UCSD-AML1 (cell line): ENCODE measurements around the gene ABCC4.

Source experiments
- DNase-seq: peaks from one replicate; lab custom pipeline; 2025; ENCODE audit not compliant: unreplicated experiment; lab: John Stamatoyannopoulos, UW

ABCC4 gene

GRCh38 chr13:95159458-95159857, 141.8 kb downstream of the ABCC4 start:
- DNase-seq = no peak

- no peak for DNase-seq
These were observed 145.0 kb downstream of the ABCC4 start for GRCh38 chr13:95156208-95156607.

GRCh38 chr13:95155504-95155903, 145.7 kb downstream of the ABCC4 start:
- DNase-seq = no peak

GRCh38 chr13:95155093-95155492, 146.2 kb downstream of the ABCC4 start:
- no peak for DNase-seq

GRCh38 chr13:95154413-95154886, 146.8 kb downstream of the ABCC4 start:
- DNase-seq = no peak

GRCh38 chr13:95153647-95154412, 147.4 kb downstream of the ABCC4 start:
- DNase-seq = no peak

GRCh38 chr13:95151942-95152587, 149.2 kb downstream of the ABCC4 start:
- DNase-seq = no peak

GRCh38 chr13:95150555-95150954, 150.7 kb downstream of the ABCC4 start:
- DNase-seq = no peak

- DNase-seq = no peak
These were observed 154.8 kb downstream of the ABCC4 start for GRCh38 chr13:95146486-95146885.

- DNase-seq = no peak
These were observed 155.7 kb downstream of the ABCC4 start for GRCh38 chr13:95145587-95145986.

GRCh38 chr13:95140502-95140901, 160.7 kb downstream of the ABCC4 start:
- no peak for DNase-seq

GRCh38 chr13:95138876-95139585, 162.2 kb downstream of the ABCC4 start:
- DNase-seq = no peak

- peak; percentile 25 for DNase-seq
These were observed 164.2 kb downstream of the ABCC4 start for GRCh38 chr13:95137096-95137495.

- DNase-seq = no peak
These were observed 164.6 kb downstream of the ABCC4 start for GRCh38 chr13:95136638-95137037.

GRCh38 chr13:95133498-95133897, 167.8 kb downstream of the ABCC4 start:
- no peak for DNase-seq

GRCh38 chr13:95129004-95129403, 172.2 kb downstream of the ABCC4 start:
- DNase-seq = no peak

GRCh38 chr13:95128045-95128643, 173.1 kb downstream of the ABCC4 start:
- no peak for DNase-seq

GRCh38 chr13:95124959-95125358, 176.3 kb downstream of the ABCC4 start:
- no peak for DNase-seq

GRCh38 chr13:95123726-95124125, 177.5 kb downstream of the ABCC4 start:
- no peak for DNase-seq

GRCh38 chr13:95122063-95122462, 179.2 kb downstream of the ABCC4 start:
- DNase-seq = no peak

GRCh38 chr13:95121516-95121915, 179.7 kb downstream of the ABCC4 start:
- no peak for DNase-seq
